ENCODE data around the gene MVP.

Gene MVP

DNA sequence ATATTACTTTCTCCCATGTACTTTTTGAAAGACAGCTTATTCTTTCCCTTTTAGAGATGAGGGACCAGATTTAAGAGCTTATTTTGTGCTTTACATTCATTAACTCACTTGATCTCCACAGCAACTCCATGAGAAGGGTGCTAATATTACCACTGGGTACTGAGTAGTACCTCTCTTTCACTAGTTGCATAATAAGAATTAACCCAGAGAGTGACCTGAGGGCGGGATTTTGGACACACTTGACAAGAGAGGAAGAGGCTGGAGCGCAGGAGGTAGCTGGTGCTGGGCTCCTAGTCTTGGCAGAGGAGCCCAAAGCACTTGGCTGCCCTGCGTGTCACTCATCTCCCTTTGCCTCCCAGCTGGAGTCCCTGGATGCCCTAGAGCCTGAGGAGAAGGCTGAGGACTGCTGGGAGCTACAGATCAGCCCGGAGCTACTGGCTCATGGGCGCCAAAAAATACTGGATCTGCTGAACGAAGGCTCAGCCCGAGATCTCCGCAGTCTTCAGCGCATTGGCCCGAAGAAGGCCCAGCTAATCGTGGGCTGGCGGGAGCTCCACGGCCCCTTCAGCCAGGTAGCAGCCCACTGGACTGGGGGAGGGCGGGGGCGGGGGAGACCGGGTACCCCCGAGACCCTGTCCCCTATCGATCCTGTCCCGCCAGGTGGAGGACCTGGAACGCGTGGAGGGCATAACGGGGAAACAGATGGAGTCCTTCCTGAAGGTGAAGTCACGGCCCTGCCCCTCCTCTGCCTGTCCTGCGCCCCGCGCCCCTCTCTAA is 15.6 kb upstream of the MVP start:
- no peak for DNase-seq (ENCODE audit: low read depth)

DNA sequence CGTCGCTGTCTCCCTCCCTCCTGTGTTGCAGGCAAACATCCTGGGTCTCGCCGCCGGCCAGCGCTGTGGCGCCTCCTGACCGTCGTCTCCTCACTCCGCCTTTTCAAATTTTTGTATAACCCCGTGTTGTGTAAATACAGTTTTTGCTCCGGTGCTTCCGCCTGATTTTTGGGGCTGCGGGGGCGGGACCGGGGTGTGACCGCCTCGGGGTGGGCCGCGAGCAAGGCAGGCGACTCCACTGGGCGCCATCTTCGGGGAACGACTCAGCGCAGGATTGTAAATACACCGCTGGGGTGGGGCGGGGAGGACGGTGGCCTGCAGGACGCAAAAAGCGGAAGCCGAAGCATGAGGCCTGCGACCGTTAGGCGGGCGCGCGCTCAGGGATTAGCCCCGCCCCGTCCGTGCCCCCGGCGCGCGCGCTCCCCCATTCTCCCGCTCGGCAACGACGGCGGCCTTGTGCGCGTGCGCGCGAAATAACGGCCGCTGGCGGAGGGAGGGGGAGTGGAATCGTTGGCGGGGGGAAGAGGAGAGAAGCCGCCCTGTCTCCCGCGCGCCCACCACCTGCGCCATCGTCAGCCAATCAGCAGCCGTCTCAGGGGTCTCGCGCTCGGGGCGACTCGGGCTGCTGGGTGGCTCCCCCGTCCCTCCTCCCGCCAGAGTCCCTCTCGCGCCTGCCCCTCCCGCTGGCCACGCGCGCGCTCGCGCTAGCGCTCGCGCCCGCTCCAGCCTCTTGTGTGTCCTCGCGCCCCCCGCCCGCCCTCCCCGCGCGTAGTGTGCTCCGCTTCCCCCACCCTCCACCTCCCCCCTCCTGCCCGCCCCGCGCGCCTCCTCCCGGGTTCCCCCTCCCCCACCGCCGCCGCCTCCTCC is 14.8 kb upstream of the MVP start:
- DNase-seq (ENCODE audit: low read depth), result peak; percentile 95

DNA sequence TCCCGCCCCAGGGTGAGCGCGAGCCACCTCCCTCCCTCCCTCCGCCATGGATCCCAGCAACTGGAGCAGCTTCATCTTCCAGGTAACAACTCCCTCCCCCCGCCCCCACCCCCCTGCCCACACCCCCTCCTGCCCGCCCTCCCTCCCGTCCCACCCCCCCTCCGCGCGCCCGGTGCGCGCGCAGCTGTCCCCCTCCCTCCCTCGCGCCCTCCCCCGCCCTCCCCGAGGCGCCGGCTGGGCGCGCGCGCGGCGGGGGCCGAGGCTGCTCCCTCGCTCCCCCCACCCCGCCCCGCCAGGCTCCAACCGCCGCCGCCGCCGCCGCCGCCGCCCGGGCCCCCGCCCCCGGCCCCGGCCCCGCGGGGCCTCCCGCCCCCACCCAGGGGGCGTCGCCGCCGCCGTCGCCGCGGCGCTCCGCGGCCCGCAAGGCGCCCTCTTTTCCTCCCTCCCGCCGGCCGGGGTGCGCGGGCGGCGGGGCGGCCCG is 14.1 kb upstream of the MVP start, which contains the start of gene MAZ:
Gene MAZ (plus strand): TSS at position 431 of the 481 bp plus-strand sequence. CDS start 173 bp downstream, outside the sequence.
- peak; percentile 70 for DNase-seq (ENCODE audit: low read depth)

DNA sequence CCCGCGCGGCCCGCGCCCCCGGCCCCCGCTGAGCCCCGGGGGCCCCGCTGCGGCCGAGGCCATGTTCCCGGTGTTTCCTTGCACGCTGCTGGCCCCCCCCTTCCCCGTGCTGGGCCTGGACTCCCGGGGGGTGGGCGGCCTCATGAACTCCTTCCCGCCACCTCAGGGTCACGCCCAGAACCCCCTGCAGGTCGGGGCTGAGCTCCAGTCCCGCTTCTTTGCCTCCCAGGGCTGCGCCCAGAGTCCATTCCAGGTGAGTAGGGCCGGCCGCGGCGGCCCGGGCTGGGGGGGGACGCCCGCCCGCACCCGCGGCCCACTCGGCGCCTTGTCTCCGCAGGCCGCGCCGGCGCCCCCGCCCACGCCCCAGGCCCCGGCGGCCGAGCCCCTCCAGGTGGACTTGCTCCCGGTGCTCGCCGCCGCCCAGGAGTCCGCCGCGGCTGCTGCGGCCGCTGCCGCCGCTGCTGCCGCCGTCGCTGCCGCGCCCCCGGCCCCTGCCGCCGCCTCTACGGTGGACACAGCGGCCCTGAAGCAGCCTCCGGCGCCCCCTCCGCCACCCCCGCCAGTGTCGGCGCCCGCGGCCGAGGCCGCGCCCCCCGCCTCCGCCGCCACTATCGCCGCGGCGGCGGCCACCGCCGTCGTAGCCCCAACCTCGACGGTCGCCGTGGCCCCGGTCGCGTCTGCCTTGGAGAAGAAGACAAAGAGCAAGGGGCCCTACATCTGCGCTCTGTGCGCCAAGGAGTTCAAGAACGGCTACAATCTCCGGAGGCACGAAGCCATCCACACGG is 13.4 kb upstream of the MVP start:
- no peak for DNase-seq (ENCODE audit: low read depth)

DNA sequence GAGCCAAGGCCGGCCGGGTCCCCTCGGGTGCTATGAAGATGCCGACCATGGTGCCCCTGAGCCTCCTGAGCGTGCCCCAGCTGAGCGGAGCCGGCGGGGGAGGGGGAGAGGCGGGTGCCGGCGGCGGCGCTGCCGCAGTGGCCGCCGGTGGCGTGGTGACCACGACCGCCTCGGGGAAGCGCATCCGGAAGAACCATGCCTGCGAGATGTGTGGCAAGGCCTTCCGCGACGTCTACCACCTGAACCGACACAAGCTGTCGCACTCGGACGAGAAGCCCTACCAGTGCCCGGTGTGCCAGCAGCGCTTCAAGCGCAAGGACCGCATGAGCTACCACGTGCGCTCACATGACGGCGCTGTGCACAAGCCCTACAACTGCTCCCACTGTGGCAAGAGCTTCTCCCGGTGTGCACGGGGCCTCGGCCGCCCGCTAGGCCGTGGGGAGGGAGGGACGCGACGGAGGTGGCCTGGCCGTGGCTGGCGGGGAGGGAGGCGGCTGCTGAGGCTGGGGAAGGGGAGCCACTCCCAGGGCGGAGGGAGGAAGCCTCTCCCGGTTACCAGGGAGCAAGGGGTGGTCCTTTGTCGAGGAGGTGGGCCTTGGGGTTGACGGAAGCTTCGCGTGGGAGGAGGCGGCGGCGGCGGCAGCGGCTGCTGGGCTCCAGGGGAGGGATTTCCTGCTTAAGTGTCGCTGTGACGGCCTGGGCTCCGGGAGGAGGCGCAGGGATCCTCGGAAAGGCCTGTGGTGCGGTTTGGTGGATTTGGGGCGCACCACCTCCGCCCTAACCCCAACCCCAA is 12.6 kb upstream of the MVP start:
- peak; percentile 82 for DNase-seq (ENCODE audit: low read depth)

DNA sequence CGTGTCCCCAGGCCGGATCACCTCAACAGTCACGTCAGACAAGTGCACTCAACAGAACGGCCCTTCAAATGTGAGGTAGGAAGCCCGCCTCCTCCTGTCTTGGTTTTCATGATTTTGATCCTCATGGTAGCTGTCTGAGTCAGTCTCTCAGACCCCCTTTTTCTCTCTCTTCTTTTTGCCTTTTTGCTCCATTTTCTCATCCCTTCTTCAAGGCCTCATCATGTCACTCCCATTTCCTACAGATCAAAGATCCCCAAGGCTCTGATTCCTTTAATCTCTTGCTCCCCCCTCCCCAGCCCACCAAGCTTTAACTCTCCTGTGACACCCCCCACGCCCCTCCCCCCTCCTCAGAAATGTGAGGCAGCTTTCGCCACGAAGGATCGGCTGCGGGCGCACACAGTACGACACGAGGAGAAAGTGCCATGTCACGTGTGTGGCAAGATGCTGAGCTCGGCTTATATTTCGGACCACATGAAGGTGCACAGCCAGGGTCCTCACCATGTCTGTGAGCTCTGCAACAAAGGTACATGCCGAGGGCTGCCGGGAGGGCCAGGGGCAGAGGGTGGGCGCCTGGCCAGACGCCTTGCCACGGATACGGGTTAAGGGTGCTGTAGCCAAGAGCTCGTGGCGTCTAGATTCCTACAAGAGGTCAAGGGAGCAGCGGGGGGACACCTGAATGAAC is 11.9 kb upstream of the MVP start:
- DNase-seq (ENCODE audit: low read depth), result no peak

DNA sequence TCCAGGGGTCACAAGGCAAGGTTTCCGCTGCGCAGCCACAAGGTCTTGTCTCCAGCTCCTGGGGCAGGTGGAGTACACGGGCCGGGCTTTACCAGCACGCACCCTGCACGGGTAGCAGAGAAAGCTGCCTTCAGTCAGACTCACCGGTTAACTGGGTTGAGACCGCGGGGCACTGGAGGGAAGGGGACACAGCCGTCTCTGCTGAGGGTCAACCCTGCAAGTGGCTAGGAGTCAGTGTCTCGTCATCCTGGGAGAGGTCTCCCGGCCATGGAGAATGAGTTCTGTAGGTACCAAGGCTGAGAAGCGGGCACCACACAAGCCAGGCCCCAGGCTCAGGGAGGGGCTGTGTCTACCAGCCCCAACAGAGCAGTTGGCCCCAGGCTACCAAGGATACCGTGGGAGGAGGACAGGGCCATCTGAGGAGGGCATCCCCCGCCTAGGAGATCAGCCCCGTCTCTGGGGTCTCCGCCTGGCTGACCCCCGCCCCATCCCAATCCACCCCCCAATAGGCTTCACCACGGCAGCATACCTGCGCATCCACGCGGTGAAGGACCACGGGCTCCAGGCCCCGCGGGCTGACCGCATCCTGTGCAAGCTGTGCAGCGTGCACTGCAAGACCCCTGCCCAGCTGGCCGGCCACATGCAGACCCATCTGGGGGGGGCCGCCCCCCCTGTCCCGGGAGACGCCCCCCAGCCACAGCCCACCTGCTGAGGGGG is 11.1 kb upstream of the MVP start:
- DNase-seq (ENCODE audit: low read depth), result no peak

DNA sequence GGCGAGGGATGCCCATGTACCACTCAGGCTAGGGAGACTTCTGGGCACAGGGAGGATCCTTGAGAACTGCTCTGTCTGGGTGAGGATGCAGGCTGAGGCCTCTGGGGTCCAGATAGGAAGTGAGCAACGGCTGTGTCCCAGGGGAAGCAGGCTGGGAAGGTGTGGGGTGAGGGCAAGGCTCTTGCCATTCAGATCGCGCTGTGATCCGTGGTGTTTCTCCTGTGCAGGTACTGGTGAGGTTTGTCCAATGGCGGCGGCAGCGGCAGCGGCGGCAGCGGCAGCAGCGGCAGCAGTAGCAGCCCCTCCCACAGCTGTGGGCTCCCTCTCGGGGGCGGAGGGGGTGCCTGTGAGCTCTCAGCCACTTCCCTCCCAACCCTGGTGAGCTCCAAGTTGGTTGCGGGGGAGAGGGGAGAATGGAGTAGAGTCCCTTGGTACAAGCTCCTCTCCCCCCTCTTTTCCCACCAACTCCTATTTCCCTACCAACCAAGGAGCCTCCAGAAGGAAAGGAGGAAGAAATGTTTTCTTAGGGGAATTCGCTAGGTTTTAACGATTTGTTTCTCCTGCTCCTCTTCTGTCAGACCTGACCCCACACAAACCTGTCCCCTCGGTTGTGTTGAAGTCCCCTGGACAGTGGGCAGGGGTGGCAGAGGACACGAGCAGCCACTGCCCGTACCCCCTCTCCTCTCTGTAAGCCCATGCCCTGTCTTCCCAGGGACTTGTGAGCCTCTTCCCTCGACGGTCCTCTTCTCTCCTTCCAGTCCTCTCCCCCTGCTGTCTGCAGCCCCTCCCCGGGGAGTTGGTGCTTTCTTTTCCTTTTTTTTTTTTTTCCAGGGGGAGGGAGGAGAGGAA is 10.2 kb upstream of the MVP start:
- DNase-seq (ENCODE audit: low read depth), result no peak

DNA sequence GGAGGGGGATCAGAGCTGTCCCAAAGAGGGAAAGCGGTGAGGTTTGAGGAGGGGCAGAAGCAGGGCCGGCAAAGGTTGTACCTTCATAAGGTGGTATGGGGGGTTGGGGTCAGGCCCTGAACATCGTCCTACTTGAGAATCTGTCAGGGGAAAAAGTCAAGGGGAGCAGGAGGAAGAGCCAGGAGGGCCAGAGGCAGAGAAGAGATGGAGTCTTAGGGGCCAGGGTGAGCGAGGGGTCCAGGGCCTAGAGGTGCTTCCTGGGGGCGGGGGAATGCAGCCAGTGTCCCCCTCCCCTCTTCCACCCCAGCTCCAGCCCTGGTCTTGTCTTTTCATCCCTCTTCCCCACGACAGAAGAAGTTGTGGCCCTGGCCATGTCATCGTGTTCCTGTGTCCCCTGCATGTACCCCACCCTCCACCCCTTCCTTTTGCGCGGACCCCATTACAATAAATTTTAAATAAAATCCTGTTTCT is 9.5 kb upstream of the MVP start:
- DNase-seq (ENCODE audit: low read depth), result no peak

DNA sequence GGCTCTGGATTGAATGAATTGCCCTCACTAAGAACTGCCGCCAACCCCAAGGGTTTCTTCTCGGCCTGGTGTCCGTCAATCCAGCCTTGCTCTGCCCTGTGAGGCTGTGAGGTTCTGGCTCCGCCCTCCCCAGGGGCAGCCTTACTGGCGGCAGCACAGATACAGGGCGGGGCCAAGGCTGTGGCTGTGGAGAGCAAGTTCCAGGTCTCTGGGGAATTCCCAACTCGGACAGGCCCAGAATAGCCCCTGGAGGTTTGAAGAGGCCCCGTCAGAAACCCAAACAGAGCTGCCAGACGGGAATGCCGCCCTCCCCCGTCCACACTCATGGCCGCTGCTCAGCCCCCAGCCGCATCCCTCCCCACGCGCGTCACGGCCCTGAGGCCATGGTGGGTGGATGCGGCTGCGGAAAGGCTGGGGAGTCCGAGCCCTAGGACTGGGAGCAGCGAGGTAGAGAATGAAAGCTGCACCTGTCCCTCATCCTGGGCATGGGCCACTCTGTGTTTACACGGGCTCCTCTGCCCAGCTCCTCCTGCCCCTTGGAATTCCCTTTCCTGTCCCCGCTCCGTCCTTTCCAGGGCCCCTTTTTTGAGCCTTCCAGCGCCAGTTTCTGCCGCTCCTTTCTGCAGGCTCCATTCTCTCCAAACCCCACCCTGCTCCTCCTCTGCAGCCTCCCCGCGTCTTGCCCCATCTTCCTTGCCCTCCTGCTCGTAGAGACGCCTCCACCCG is 8.9 kb upstream of the MVP start:
- peak; percentile 73 for DNase-seq (ENCODE audit: low read depth)

DNA sequence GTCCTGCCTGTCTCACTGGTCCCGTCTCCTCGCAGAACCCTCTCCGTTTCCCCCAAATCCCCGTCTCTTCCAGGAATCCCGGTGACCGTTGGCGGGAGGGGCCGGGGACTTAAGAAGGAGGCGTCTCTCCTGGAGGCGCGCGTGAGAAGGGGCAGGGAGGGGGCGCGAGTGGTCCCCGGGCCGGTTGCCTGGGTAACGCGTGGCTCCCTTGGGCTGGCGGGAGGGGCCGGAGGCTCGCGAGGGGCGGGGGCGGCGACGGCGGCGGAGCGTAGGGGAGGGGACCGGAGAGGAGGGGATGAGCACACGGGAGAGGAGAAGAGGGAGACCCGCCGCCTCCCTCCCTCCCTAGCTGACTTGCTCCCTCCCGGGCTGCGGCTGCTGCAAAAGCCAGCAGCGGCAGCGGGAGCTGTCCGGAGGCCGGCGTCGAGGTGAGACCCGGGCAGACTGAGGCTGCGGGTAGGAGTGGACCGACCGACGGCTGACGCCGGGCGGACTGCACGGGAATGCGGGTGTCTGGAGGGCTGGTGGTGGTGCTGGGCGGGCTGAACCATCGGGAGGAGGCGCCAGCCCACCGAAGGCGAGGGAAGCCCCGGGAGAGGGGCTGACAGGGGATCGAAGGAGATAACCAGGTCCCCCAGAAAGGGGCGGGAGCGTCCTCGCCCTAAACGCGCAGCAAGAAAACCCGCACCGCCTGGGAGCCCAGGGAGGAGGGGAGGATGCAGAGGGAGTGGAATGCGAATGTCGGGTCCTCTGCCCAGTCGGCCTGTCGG is 8.2 kb upstream of the MVP start, which contains the start of gene PRRT2:
Gene PRRT2 (plus strand): TSS at position 298 of the 770 bp plus-strand sequence. CDS start 862 bp downstream, outside the sequence.
- no peak for DNase-seq (ENCODE audit: low read depth)

DNA sequence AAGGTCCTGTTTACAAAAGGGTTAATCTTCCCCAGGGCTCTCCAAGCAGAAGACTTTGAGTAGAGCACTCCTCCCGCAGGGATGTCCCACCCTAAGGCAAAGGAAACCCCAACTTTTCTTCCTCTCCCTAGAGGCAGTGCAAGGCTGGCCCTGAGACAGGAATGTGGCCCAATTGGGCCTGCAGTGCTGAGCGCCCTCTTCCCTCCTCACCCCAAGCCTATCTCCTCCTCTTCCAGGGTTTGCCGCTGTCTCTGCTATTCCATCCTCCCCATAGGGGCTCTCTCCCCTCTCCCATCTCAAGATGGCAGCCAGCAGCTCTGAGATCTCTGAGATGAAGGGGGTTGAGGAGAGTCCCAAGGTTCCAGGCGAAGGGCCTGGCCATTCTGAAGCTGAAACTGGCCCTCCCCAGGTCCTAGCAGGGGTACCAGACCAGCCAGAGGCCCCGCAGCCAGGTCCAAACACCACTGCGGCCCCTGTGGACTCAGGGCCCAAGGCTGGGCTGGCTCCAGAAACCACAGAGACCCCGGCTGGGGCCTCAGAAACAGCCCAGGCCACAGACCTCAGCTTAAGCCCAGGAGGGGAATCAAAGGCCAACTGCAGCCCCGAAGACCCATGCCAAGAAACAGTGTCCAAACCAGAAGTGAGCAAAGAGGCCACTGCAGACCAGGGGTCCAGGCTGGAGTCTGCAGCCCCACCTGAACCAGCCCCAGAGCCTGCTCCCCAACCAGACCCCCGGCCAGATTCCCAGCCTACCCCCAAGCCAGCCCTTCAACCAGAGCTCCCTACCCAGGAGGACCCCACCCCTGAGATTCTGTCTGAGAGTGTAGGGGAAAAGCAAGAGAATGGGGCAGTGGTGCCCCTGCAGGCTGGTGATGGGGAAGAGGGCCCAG is 7.3 kb upstream of the MVP start:
- DNase-seq (ENCODE audit: low read depth), result no peak

DNA sequence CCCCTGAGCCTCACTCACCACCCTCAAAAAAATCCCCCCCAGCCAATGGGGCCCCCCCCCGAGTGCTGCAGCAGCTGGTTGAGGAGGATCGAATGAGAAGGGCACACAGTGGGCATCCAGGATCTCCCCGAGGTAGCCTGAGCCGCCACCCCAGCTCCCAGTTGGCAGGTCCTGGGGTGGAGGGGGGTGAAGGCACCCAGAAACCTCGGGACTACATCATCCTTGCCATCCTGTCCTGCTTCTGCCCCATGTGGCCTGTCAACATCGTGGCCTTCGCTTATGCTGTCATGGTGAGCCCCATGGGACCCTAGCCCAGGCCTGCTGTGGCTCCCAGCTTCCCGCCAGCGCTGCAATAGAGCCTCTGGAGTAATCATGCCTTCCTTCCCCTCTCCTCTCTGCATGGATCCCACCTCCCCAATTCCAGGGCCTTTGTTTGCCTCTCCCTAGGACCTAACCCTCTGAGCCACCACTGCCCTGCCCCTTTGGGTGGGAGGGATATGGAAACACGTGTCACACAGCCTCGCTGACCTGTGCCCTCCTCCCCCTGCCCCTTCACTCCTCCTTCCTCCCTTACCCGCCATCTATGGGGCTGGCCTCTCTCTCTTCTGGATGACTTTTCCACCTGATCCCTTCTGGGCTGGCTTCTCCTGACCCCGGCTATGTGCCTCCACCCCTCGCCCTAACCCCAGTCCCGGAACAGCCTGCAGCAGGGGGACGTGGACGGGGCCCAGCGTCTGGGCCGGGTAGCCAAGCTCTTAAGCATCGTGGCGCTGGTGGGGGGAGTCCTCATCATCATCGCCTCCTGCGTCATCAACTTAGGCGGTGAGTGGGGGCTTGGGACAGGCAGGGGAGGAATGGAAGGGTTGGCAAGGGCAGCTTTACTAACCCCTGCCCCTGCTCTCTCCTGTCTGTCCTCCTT is 6.4 kb upstream of the MVP start:
- no peak for DNase-seq (ENCODE audit: low read depth)

DNA sequence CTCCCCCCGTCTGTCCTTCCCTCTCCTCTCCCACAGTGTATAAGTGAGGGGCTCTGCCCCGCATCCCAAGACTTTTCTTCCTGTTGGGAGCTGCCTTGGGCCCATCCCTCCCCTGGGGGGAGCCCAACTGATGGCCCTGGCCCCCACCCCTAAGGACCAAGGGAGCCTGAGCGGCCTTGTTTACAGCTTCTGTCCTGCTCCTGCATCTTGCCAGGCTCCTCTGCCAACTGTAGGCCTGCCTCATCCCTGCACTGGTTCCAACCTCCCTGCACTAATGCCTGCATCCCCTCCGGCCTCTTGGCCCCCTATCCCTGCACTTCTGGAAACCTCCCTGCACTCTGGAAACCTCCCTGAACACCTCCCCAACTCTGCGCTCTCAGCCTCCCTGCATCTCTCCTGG is 5.7 kb upstream of the MVP start:
- DNase-seq (ENCODE audit: low read depth), result no peak

DNA sequence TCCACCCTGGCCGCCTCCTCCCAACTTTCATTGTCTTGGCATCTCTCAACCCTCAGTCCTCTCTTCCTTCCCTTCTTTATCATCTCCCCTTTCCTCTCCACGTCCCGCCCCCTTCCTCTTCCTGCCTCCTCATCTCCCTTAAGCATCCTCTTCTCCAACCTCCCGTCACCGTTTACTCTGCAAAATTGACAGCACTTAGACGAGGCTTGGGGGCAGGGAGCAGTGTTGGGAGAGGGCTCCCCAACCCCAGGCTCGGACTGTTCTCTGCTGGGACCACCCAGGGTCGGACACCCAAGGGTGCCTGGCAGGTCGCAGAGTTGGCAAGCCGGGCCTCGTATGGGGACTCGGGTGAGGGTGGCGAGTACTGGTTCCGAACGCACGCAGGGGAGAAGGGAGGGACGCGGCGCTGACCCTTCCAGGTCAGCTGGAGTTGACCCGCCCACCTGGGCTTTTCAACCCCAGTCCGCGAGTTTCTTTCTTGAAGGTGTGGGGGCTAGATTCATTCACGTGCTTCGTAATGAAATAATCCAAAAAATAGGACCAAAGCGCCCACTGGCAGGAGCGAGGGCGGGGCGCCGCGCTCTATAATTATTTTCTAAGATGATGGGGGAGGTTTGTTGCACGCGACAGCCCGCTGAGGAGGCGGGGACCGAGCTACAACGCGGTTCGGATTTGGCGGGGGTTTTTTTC is 5.1 kb upstream of the MVP start:
- DNase-seq (ENCODE audit: low read depth), result no peak
